Esophagus squamous epithelium (tissue), 5 donors: ENCODE measurements around the gene ECE2. TPM values are rescaled to one million over a fixed set of nuclear protein-coding genes. Genes with fewer than 3 reads are reported as not detected.

Experiments used
- DNase-seq: peaks from one replicate; lab custom pipeline; 2025; lab: John Stamatoyannopoulos, UW
- H3K27ac ChIP-seq, 4 donors: fragments of 200-600 bp; sonication (generic); one replicate each; pipeline ENCODE4 v1.5.1; 2016 to 2019; ENCODE audit warnings: mild to moderate bottlenecking in 1 of 4
- H3K27me3 ChIP-seq, 4 donors: fragments of 200-600 bp; sonication (generic); 1 replicate in 3 of 4; 2 replicates in 1 of 4; pipeline versions ENCODE4 v1.5.1 to v1.6.0; 2017 to 2021; ENCODE audit warnings: antibody characterized with exemption in 1 of 4
- H3K36me3 ChIP-seq, 3 donors: fragments of 200-600 bp; sonication (generic); one replicate each; pipeline ENCODE4 v1.5.1; 2016 to 2019
- H3K4me1 ChIP-seq, 3 donors: fragments of 200-600 bp; sonication (generic); one replicate each; pipeline ENCODE4 v1.5.1; 2017 to 2019
- H3K4me3 ChIP-seq, 4 donors: fragments of 200-600 bp; sonication (generic); 1 replicate in 3 of 4; 2 replicates in 1 of 4; pipeline ENCODE4 v1.5.1; 2016 to 2019; ENCODE audit warnings: mild to moderate bottlenecking in 2 of 4, moderate library complexity in 1 of 4
- H3K9me3 ChIP-seq, 3 donors: fragments of 200-600 bp; sonication (generic); one replicate each; pipeline ENCODE4 v1.5.1; 2016 to 2019
- CTCF ChIP-seq, 6 experiments: fragments of 450-650 bp in 4 of 6; fragments of 200-600 bp in 2 of 6; sonication (generic) in 2 of 6; IDR thresholded peaks; one replicate each; pipeline ENCODE4 v1.5.1; 2016 to 2019; ENCODE audit warnings: antibody characterized with exemption in 6 of 6, mild to moderate bottlenecking in 4 of 6, moderate library complexity in 4 of 6
- POLR2A ChIP-seq, 4 donors: fragments of 450-650 bp; IDR thresholded peaks; one replicate each; pipeline ENCODE4 v1.6.1; 2017; ENCODE audit warnings: antibody characterized with exemption in 4 of 4, mild to moderate bottlenecking in 4 of 4, moderate library complexity in 3 of 4
- WGBS, 2 donors: methylation state at CpG; one replicate each; pipeline ENCODE4 v1.1.5; 2018; 5-methylcytosine and 5-hydroxymethylcytosine counted together
- intact Hi-C: fragments of 100-400 bp; cut with DNase I; formaldehyde crosslinking; loops from one replicate; pipeline ENCODE4 v1.15.0; 2022
- total RNA-seq, 4 donors: library from RNA; depleted of rRNA; stranded (reverse); fragments of >200 nt; gene quantifications; one replicate each; pipeline ENCODE4 v1.1.0, GENCODE V29; 2016
- donor health status: DM: yes; HTN: yes; CAD: no.

ECE2 gene
- total RNA-seq, 4 donors from 2014 or later, result not detected

GRCh38 chr3:184257083-184257915 is 18.5 kb upstream of the ECE2 start:
- H3K4me1 ChIP-seq, result peaks cover 19 to 31% (median 28%) of the 10 kb centered on the region in 3 donors
- no peak overlapping the region for H3K27ac ChIP-seq
- peaks cover 11 to 42% (median 13%) of the 10 kb centered on the region in 4 donors for H3K27me3 ChIP-seq
- H3K4me3 ChIP-seq, result no peak overlapping the region
- peaks cover 0 to 16% (median 4%) of the 10 kb centered on the region in 3 donors for H3K36me3 ChIP-seq
- no peak for DNase-seq
- WGBS, 2 donors, result 84 to 90% methylated on average over 12 to 14 of the region's 23 CpGs
- H3K9me3 ChIP-seq, result no peaks in the 10 kb centered on the region
- TF ChIP-seq CTCF (IDR thresholded peaks at IDR 0.05) (no peak), POLR2A (IDR thresholded peaks at IDR 0.05) (no peak)
- intact Hi-C loops, result no loop called here

- H3K9me3 ChIP-seq, result no peaks in the 10 kb centered on the region
- H3K4me3 ChIP-seq, result no peak overlapping the region
- peaks cover 0 to 16% (median 4%) of the 10 kb centered on the region in 3 donors for H3K36me3 ChIP-seq
- peaks cover 17 to 59% (median 21%) of the 10 kb centered on the region in 4 donors for H3K27me3 ChIP-seq
- no peak for TF ChIP-seq CTCF (IDR thresholded peaks at IDR 0.05)
- no peak for TF ChIP-seq POLR2A (IDR thresholded peaks at IDR 0.05)
- intact Hi-C loops, result no loop called here
- WGBS, 2 donors, result 84% methylated on average over 2 of the region's 5 CpGs; no CpG with 5 or more reads in 1 of the 2 donors
- H3K4me1 ChIP-seq, result peaks cover 23 to 37% (median 31%) of the 10 kb centered on the region in 3 donors
- DNase-seq, result no peak
- H3K27ac ChIP-seq, result no peak overlapping the region
Measured at GRCh38 chr3:184258926-184259325, 16.9 kb upstream of the ECE2 start.

DNA sequence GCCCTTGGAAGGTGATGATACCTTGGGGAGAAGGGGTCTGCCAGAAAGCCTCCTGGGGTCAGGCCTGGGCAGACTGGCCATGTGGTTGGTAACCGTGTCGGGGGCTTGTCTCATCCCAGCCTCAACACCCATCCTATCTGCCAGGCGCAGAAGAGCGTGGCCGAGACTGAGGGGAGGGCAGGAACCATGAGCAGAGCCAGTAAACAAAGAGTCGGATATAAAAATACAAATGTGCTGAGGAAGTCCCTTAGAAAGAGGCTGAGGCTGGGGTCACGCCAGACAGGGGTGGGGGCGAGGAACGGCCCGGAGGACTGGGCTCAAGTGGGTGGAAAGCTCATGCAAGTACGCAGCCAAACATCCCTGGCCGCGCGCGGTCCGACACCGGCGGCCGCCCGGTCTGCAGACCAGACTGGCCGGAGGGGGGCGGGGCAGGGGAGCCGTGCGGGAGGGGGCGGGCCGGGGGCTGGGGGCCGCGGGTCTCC is 16.4 kb upstream of the ECE2 start:
- TF ChIP-seq POLR2A (IDR thresholded peaks at IDR 0.05), result no peak
- TF ChIP-seq CTCF (IDR thresholded peaks at IDR 0.05), result no peak
- peaks cover 0 to 16% (median 4%) of the 10 kb centered on the region in 3 donors for H3K36me3 ChIP-seq
- no peak for DNase-seq
- H3K4me1 ChIP-seq, result peaks cover 23 to 37% (median 31%) of the 10 kb centered on the region in 3 donors
- H3K27me3 ChIP-seq, result peaks cover 17 to 64% (median 21%) of the 10 kb centered on the region in 4 donors
- H3K27ac ChIP-seq, result no peak overlapping the region
- 16 to 33% methylated on average over 6 to 7 of the region's 28 CpGs for WGBS, 2 donors
- H3K9me3 ChIP-seq, result no peaks in the 10 kb centered on the region
- intact Hi-C loops, result no loop called here
- peak overlapping the region in 2 of 4 donors; percentile 50 to 70 for H3K4me3 ChIP-seq

GRCh38 chr3:184259878-184260723 is 15.7 kb upstream of the ECE2 start:
- TF ChIP-seq POLR2A (IDR thresholded peaks at IDR 0.05) (no peak), CTCF (IDR thresholded peaks at IDR 0.05) (no peak)
- H3K27ac ChIP-seq, result no peak overlapping the region
- H3K9me3 ChIP-seq, result no peaks in the 10 kb centered on the region
- H3K4me1 ChIP-seq, result peaks cover 23 to 37% (median 31%) of the 10 kb centered on the region in 3 donors
- WGBS, 2 donors, result 4% methylated on average over 18 to 20 of the region's 91 CpGs
- peaks cover 17 to 70% (median 21%) of the 10 kb centered on the region in 4 donors for H3K27me3 ChIP-seq
- no peak for DNase-seq
- peaks cover 0 to 16% (median 4%) of the 10 kb centered on the region in 3 donors for H3K36me3 ChIP-seq
- H3K4me3 ChIP-seq, result peak overlapping the region in 3 of 4 donors; percentile 42 to 70 (median 50)
- intact Hi-C loops, result no loop called here
